Esophagus squamous epithelium (tissue), 4 donors: ENCODE measurements around the gene ASL.

Experiments
- POLR2A ChIP-seq, 4 donors: fragments of 450-650 bp; IDR thresholded peaks; one replicate each; pipeline ENCODE4 v1.6.1; 2017; ENCODE audit warnings: antibody characterized with exemption in 4 of 4, mild to moderate bottlenecking in 4 of 4, moderate library complexity in 3 of 4
- TF ChIP-seq, protein P1 (sequence below), 6 experiments: fragments of 450-650 bp in 4 of 6; fragments of 200-600 bp in 2 of 6; sonication (generic) in 2 of 6; IDR thresholded peaks; one replicate each; pipeline ENCODE4 v1.5.1; 2016 to 2019; ENCODE audit warnings: antibody characterized with exemption in 6 of 6, mild to moderate bottlenecking in 4 of 6, moderate library complexity in 4 of 6

DNA sequence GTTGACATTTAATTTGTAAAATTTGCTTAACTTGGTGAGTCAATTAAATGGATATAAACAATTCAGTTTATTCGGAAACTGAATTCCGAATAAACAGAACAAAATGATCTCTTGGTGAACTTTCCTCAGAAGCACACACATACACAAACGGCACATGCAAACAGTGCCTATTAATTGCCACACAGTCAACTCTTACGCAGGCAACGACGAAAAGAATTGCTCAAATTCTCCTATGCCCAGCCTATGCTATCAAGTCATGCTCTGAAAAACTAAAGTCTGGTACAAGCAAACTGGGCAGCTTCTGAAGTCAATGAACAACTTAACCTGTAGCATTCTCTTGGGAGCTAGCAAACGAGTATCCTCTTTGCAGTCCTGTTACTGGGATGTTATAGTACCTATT lies 38.8 kb upstream of the ASL start:
- TF ChIP-seq, protein P1, sequence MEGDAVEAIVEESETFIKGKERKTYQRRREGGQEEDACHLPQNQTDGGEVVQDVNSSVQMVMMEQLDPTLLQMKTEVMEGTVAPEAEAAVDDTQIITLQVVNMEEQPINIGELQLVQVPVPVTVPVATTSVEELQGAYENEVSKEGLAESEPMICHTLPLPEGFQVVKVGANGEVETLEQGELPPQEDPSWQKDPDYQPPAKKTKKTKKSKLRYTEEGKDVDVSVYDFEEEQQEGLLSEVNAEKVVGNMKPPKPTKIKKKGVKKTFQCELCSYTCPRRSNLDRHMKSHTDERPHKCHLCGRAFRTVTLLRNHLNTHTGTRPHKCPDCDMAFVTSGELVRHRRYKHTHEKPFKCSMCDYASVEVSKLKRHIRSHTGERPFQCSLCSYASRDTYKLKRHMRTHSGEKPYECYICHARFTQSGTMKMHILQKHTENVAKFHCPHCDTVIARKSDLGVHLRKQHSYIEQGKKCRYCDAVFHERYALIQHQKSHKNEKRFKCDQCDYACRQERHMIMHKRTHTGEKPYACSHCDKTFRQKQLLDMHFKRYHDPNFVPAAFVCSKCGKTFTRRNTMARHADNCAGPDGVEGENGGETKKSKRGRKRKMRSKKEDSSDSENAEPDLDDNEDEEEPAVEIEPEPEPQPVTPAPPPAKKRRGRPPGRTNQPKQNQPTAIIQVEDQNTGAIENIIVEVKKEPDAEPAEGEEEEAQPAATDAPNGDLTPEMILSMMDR (IDR thresholded peaks at IDR 0.05) = no peak
- no peak for TF ChIP-seq POLR2A (IDR thresholded peaks at IDR 0.05)
